Pons (tissue), 1 donor: ENCODE measurements around the gene BCAM.
"Not testable (repeated sequence)": the region's sequence is repeated elsewhere in the genome, so short reads cannot be mapped to it uniquely, and the experiment has no call there.

Source experiments
- DNase-seq: peaks from one replicate; pipeline ENCODE4 v3.0.0-alpha.2; 2016; ENCODE audit warnings: low spot score

The BCAM gene

DNA sequence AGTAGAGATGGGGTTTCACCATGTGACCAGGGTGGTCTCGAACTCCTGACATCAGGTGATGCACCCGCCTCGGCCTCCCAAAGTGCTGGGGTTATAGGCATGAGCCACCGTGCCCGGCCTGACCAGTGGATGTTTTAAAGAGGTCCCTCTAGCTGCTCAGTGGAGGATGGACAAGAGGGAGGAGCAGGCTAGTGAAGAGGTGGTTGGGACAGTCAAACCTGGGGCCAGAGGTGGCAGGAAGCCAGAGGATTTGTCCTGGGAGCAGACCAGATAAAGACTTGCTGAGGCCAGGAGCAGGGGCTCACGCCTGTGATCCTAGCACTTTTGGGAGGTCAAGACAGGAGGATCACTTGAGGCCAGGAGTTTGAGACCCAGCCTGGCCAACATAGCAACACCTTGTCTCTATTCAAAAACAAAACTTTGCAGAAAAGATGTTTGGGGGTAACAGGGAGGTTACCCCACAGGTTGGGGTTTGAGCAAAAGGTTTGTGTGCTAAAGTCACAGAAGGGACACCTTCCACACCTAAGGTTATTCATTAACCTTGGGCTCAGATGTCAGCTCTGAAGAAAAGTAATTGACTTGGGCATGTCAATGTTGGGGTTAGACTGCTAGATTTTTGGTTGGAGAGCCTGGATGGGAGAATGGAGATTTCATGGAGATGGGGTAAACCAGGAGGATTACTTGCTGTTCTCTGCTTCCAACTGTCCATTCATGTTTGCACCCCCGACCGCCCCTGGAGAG lies 9.0 kb downstream of the BCAM start:
- DNase-seq = no peak

DNA sequence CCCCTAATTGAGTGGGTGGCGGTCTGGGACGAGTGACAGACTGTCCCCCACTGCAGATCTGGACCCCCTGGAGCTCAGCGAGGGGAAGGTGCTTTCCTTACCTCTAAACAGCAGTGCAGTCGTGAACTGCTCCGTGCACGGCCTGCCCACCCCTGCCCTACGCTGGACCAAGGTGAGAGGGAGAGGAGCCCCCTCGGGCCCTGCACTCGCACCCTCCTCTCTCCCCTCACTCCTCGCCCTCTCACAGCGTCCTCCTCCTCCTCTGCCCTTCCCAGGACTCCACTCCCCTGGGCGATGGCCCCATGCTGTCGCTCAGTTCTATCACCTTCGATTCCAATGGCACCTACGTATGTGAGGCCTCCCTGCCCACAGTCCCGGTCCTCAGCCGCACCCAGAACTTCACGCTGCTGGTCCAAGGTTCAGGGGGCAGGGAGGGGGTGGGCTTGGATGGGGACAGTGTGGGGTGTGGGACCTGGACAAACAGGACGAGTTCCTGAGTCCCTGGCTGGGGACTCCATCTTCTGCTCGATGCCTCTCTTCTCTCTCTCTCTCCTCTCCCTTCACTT lies 9.6 kb downstream of the BCAM start:
- DNase-seq = no peak

DNA sequence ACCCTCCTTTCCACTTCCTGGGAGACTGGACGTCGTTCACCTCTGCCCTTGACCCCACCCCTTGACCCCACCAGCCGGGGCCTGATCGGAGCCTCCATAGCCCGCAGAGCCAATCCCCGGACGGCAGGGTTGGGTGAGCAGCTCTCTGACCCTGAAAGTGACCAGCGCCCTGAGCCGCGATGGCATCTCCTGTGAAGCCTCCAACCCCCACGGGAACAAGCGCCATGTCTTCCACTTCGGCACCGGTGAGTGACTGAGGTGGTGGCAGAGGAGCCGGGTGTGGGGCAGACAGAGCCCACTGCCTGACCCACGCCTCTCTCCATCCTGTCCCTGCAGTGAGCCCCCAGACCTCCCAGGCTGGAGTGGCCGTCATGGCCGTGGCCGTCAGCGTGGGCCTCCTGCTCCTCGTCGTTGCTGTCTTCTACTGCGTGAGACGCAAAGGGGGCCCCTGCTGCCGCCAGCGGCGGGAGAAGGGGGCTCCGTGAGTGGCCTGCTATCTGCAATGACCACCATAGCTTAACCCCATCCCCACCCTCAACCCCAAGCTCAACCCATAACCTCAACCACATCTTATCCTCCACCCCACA lies 10.4 kb downstream of the BCAM start:
- no peak for DNase-seq

DNA sequence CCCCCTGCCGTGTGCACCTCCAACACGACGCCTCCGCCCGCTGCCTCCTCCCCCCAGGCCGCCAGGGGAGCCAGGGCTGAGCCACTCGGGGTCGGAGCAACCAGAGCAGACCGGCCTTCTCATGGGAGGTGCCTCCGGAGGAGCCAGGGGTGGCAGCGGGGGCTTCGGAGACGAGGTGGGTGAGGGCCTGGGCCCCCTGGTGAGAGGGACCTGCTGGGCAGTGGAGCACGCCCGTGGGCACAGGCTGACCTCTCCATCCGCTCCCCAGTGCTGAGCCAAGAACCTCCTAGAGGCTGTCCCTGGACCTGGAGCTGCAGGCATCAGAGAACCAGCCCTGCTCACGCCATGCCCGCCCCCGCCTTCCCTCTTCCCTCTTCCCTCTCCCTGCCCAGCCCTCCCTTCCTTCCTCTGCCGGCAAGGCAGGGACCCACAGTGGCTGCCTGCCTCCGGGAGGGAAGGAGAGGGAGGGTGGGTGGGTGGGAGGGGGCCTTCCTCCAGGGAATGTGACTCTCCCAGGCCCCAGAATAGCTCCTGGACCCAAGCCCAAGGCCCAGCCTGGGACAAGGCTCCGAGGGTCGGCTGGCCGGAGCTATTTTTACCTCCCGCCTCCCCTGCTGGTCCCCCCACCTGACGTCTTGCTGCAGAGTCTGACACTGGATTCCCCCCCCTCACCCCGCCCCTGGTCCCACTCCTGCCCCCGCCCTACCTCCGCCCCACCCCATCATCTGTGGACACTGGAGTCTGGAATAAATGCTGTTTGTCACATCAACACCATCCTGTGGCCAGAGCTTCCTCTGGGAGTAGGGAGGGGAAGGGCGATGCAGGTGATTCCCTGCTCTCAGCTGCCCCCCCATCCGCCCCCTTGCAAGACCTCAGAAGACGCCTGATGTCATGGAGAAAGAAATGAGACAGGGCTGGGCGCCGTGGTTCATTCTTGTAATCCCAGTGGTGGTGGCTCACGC lies 12.0 kb downstream of the BCAM start:
- DNase-seq = no peak

DNA sequence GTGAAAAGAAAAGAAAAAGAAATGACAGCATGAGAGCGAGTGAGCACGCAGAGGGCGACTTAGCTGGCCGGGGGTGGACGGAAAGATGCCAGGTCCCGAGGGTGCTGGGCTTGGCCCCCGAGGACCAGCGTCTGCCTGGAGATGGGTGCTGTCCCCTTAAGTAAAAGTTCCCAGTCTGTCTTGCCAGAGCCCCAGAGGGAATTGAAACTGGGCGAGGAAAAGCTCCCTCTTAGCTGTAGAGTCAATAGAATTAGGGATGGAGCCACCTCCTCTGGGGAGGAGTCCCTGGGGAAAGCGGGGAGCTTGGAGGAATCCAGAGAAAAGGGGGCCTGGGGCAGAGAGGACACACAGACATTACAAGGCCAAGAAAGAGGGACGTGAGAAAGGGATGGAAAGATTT lies 13.3 kb downstream of the BCAM start:
- no peak for DNase-seq

DNA sequence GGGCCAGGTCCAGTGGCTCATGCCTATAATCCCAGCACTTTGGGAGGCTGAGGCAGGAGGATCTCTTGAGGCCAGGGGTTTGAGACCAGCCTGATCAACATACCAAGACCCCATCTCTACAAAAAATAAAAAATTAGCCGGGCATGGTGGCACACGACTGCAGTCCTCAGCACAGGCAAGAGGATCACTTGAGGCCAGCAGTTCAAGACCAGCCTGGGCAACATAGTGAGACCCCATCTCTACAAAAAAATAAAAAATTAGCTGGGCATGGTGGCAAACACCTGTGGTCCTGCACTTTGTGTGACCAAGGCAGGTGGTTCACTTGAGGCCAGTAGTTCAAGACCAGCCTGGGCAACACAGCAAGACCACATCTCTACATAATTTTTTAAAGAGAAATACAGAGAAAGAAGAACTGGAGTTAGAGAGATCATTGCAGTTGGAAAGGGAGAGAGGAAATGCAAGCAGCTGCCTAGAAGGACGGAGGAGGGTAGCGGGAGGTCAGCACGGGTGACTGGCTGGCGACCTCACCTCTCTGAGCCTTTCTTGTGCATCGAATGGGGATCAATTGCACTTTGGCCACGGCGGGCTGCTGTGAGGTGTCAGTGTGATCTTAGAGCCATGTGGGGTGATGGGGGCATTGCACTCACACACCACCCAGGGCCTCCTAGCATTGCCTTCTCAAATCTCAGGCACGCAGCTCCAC lies 13.9 kb downstream of the BCAM start:
- DNase-seq = no peak

DNA sequence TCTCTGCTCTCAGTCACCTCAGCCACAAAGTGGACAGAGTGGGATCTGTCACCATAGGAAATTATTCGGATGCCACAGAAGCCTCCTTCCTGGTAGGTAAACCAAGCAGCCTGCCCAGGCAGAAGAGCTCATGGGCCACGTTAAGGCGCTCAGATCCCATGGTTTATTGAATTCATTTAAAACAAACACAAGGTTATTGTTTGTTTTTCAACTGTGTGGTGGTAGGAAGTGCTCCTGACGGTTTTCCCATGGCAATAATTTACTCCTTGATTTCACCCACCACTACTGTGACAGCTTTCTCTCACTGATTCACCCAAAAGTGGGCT lies 14.4 kb downstream of the BCAM start:
- no peak for DNase-seq

DNA sequence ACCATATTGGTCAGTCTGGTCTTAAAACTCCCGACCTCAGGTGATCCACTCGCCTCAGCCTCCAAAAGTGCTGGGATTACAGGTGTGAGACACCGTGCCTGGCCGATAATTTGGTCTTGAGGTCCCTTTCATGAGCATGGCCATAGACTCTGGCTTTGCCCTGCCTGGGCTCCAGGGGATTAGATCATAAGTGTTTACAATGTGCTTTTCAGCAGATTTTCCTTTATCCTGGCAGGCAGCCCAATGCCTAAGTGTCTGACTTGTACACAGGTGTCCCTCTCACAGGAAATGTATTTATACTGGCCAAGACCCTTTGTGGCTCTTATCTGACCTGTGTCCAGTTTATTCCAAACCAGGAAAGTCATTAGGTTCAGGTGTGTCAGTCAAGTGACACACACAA lies 15.9 kb downstream of the BCAM start:
- DNase-seq = no peak

DNA sequence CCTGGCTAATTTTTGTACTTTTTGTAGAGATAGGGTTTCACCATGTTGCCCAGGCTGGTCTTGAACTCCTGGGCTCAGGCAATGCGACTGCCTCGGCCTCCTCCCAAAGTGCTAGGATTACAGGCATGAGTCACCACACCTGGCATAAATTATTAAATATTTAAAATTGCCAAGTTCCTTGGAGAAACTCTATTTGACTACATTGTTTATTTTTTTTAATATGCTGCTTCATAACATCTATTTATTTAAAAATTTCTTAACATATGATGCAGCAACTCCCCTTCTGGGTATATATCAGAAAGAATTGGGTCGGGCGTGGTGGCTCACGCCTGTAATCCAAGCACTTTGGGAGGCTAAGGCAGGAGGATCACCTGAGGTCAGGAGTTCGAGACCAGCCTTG lies 24.0 kb downstream of the BCAM start:
- not testable (repeated sequence) for DNase-seq

DNA sequence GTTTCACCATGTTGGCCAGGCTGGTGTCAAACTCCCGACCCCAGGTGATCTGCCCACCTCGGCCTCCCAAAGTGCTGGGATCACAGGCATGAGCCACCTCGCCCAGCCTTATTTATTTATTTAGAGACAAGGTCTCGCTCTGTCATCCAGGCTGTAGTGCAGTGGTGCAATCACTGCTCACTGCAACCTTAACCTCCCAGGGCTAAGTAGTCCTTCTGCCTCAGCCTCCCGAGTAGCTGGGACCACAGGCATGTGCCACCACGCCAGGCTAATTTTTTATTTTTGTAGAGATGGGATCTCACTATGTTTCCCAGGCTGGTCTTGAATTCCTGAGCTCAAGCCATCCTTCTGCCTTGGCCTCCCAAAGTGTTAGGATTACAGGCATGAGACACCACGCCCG lies 25.5 kb downstream of the BCAM start:
- not testable (repeated sequence) for DNase-seq

DNA sequence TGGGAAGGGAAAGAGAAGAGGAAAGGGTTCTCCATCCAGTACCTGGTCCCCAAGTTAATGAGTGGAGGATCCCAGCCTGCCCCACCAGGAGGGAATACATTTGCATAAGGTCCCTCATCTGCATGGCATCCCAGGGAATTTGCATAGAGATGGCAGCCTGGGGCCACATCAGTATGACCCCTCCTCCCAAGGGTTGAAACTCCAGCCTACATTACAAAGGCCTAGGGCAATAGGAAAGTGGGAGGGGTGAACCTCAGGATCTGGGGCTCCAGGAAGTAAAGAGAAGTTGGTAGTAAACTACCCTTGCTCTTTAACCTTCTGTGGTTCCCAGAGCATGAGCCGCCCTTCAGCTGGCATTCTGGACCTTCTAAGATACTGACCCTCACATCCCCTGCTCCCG lies 30.4 kb downstream of the BCAM start:
- no peak for DNase-seq

DNA sequence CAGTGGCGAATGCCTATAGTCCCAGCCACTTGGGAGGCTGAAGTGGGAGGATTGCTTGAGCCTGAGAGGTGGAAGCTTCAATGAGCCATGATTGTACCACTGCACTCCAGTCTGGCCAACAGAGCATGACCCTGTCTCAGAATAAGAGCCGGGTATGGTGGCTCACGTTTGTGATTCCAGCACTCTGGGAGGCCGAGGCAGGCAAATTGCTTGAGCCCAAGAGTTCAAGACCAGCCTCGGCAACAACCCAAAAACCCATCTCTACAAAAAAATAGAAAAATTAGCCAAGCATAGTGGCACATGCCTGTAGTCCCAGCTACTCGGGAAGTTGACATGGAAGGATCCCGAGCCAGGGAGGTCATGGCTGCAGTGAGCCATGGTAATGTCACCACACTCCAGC lies 31.9 kb downstream of the BCAM start:
- DNase-seq = no peak

DNA sequence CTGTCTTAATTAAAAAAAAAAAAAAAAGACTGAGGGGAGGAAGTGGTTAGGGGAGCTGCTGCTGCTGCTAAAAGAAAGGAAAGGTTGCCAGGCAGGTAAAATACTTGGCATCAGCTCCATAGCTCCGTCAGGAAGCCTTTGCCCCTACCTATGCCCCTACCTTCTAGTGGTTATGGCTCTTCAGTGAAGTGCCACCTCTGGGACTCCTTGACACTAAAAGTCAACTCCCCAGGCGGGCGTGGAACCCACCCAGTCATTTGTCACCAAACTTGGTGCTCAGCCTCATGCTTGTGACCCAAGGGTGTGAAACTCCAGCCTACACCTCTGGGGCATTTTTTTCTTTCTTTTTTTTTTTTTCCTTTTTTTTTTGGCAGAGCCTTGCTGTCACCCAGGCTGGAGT lies 32.3 kb downstream of the BCAM start:
- no peak for DNase-seq

DNA sequence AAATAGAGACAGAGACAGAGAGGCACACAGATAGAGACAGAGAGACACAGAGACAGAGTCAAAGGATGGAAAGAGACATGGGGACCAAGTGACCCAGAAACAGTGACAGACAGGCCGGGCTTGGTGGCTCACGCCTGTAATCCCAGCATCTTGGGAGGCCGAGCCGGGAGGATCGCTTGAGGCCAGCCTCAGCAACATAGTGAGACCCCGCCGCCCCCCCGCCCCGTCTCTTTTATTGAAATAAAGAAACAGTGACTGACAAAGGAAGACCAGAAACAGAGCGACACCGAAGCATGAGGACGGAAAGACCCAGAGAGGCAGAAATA lies 36.3 kb downstream of the BCAM start:
- DNase-seq = no peak

DNA sequence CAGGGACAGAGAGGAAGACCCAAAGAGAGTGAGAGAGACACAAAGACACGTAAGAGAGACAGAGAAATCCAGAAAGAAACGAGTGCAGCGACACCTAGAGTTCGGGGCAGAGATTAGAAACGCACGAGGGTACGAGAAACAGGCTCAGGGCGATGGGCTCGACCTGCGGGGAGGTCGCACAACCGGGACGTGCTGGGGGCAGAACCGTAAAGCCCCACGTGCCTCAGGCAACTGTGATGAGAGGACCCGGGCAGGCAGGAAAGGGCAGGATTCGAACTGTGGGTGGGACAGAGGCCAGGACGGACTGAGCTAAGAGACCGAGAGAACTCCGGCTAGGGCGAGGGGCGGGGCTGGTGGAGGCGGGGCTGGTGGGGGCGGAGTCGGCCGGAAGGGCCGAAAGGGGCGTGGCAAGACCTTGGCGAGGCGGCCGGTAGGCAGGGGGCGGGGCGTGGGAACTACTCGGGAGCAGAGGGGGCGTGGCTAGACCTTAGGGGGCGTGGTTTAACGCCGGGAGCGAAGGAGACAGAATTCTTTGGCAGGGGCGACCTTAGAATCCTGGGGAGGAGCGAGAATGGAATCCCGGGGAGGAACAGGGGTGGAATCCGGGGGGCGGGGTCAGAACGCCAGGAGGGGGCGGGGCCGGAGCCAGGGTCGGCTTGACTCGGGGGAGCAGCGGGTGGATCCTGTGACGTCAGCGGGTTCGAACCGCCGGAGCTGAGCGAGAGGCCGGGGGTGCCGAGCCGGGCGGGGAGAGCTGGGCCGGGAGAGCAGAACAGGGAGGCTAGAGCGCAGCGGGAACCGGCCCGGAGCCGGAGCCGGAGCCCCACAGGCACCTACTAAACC lies 36.9 kb downstream of the BCAM start, which contains the start of gene NECTIN2:
Gene NECTIN2 (plus strand): TSS at position 686 of the 843 bp plus-strand sequence. CDS start 229 bp downstream, outside the sequence.
- DNase-seq = peak; percentile 81

DNA sequence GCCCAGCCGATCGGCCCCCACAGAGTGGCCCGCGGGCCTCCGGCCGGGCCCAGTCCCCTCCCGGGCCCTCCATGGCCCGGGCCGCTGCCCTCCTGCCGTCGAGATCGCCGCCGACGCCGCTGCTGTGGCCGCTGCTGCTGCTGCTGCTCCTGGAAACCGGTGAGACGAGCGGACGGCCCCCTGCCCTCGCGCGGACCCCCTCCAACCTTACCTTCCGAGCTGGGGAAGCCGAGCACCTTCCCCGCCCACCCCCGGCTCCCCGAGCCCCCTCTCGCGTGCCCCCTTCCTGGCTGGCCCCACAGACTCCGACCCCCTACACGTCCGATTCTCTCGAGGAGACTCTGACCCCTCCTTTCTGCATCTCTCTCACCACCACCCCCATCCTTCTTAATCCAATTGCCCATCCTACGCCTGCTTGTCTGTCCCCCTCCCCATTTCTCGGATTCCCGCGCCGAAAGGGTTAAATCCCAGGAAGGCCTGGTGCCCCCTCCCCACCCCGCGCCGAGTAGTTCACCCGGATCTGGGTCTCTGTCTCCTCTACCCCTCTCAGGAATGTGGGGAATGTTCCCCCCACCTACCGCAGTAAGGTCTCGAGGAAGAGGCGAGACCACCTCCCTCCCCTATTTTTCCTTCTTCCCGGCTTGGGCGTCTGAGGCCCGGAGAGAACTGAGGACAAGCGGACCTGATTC lies 37.7 kb downstream of the BCAM start:
- DNase-seq = no peak

DNA sequence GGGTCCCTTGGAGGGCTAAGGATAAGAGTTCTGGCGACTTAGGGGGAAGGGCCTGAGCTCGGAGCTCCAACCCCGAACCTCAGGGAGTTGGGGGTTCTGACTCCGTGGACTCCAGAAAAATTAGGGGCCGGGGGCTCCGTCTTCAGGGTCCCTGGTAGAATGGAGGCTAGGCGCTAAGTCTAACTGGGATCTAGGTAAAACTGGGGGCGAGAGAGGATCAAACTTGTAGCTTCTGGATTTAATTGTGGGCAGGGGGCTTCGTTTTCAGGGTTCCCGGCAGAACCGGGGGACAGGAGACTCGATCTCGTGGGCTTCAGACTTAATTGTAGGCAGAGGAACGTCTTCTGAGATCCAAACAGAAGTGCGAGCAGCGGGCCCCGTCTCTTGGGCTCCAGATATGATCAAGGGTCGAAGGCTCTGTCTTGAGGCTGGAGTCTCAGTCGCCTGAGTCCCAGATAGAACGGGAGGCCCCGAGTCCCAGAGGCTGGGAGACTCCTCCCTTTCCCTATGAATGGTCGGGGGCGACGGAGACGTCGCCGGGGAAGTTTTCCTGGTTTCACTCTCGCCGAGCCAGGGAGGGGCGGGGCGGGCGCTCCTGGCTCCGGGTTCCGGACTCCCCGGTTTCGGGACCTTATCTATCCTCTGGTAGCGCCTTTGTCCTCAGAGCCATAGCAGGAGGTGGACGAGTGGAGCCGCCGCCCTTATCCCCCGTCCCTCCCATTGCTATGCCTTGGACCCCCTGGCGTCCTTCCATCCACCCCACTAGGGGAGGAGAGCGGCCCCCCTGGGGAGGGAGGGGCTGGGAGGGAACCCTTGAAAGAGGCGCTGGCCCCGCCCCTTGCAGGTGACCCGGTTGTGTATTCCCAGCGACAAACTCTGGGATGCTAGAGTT lies 38.5 kb downstream of the BCAM start:
- DNase-seq = no peak

DNA sequence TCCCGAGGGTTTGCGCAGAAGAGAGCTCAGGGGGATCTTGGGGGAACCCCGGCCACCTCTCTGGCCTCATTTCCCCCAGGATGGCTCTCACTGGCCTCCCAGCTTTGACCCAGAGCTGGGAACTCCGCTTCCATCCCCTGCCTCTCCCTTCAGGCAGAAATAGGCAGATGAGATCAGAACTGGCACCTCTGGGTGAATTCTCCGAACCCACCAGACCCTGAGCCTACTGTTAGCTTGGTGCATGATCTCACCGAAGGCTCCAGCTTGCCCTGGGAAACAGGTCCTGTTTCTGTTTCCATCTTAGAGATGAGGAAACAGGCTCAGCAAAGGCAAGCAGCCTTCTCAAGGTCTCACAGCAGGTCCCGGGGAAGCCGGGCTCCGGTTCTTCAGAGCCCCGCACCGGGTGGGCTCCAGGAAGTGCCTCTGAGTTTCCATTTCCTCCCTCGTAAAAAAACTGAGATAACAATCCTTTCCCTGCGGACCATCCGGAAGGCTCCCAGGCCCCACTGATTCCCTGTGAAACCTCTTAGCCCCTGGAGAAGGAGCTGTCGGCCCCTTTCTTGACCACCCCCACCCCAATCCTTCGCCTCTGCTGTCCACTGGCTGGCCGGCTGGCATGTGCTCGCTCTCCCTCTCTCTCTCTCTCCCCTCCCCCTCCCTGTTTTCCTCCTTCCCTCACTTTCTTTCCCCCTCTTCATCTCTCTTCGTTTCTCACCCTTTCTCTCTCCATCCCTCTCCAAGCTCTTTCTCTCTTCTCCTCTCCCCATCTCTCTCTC lies 39.3 kb downstream of the BCAM start:
- peak; percentile 11 for DNase-seq
